NCI-H1092 (cell line): ENCODE measurements around the gene ELAVL4.

Source experiments
- DNase-seq: peaks from one replicate; lab custom pipeline; 2025; lab: John Stamatoyannopoulos, UW

ELAVL4 gene

DNA sequence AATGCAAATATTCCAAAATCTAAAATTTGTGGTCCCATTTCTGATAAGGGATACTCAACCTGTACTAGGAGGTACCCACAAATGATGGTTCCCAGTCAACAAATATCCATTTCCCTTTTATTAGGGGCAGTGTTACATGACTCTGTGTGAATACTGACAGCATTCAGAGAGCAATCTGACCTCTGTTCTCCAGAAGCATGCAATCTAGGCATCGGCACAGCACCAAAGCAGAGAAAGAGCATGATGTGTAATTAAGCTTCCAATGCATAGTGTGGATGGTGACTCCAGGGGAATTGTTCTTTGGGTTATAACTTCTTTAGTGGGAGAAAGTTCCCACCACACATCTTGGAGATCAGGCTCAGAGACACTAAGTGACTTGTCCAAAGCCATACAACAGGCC lies 71.6 kb downstream of the ELAVL4 start:
- no peak for DNase-seq

GRCh38 chr1:50181027-50181663 lies 72.4 kb downstream of the ELAVL4 start:
- DNase-seq: no peak

DNA sequence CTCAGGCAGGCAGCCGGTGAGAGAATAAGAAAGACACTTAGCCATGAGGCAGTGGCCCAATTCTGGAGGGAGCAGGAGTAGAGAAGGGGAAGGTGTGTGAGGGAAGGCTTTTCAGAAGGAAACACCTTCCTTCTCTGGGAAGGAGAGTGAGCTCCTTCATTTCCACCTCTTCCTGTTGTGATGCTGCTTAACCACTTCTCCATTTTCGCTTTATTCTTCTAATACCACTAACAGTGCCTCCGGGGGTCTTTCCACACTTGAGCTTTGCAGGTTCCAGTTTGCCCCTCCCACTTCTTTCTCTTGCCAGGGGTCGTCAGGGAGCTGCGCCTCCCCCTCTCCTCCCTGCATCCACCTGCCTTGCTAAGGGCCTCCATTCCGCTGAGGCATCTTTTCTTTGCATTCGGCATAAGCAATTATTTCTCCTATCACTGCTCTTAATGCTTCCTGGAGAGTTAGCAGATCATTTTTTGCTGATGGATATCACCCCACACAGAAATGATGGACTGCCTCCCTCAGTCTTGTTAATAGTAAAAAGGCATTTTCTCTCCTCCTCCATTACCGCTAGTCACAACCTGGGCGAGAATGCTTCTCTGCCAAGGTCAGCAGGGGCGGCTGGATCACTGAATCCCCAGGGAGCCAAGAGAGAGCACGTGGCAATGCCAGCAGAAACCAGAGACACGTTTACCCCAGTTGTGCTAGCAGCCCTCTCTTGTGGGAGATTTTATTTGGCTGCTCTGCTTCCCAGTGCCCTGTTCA lies 74.8 kb downstream of the ELAVL4 start:
- DNase-seq: peak; percentile 49

DNA sequence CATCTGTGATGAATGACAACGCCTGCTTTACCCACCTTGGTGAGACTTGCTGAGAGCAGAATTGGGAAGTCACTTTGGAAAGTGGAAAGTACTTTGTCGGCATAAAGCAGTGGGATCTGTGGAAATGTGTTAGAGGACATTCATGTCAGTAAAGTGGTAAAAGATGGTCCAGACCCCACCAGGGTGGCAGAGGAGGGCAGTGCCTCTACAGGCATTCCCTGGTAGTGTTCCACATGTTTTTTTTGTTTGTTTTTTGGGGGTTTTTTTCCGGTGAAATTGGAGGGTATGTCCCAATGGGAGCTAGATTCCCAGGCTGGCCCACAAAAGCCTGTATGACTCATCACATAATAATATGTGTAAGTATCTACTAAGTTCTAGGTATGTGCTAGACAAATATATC lies 80.6 kb downstream of the ELAVL4 start:
- DNase-seq: no peak

DNA sequence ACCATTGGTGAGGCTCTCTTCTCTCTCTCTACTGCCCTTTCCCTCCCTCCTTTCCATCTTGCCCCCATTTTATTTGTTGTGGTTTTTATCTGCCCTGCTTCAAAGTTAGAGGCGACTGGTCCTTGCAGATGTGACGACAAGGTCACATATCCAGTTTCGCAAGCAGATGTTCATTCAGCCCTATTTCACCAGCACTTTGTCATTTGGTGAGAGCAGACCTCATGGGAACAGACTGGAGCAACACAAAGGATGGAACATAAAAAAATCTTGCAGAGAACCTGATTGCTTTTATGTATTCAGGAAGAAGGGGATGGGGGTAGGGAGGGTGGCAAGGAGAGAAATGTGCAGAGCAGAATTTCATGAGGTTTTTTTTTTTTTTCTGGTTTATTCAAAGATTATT lies 84.3 kb downstream of the ELAVL4 start:
- DNase-seq: no peak

GRCh38 chr1:50195205-50195604 lies 86.5 kb downstream of the ELAVL4 start:
- DNase-seq: no peak

GRCh38 chr1:50196081-50196480 lies 87.4 kb downstream of the ELAVL4 start:
- DNase-seq: no peak

- DNase-seq: no peak
Measured at GRCh38 chr1:50197216-50197615, 88.5 kb downstream of the ELAVL4 start.

DNA sequence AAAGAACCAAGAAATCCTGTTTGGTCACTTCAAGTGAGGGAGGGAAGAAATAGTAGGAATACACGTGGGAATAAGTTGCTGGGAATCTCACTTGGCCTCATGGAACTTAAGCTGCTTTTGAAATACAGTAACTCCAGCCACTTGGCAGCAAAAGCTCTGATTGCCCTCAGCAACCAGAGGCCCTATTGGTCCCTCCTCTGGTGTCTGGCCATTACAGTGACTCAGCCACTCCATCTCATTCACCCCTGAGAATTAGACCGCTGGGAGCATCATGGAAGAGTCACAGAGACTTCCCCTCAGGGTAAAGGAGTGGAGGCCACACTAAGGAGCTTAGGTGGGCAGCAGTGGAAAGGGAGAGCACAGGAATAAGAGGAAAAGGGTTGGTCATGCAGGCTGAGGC lies 99.6 kb downstream of the ELAVL4 start:
- no peak for DNase-seq

DNA sequence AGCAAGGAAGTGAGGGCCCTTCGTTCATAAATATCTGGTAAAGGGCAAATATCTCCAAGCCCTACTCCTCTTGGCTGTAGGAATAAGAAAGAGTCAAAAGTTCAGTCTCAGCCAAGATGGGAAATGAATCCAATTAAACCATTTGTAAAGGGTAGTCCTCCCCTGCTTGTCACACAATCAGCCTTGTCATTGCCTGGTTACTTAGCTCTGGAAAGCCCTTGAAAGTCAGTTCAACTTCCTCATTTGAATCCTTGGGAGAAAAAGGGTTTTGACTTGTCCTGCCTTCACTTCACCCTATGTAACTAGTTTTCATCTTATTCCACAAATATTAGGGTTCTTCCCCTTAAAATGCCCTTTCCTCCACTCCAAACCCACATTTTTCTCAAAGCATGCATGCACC lies 100.0 kb downstream of the ELAVL4 start:
- DNase-seq: no peak

DNA sequence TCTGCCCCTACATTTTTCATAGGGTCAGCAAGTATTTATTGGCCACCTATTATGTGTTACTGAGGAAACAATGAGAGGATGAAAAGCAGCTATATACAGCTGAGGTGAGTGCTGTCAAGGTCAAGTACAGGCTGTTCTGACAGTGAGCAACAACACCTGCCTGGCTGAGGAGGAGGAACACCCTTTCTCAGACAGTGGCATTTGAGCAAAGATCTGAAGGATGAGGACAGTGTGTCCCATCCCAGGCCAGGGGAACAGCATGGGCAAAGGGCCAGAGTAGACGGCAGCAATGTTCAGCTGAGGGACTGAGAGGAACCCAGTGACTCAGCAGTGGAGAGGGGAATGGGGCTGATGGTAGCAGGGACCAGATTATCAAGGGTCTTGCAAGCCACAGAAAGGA lies 101.0 kb downstream of the ELAVL4 start:
- DNase-seq: no peak

DNA sequence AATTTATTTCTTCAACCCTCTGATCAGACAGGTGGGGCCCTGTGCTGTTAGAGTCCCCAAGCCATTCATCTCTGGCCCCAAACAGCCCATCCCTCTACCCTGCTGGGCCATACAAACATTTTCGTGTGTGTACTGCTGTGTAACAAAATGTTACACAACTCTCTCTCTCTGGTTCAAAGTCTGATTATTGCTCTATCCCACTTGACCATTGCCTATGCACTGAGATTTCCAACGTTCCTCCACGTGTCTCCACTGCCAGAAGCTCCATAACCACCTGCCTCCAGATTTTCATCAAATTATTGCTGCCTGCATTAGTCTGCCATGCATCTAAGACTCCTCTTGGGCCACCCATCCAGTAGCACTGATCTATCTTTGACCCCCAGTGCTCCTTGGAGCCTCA lies 104.8 kb downstream of the ELAVL4 start:
- no peak for DNase-seq

DNA sequence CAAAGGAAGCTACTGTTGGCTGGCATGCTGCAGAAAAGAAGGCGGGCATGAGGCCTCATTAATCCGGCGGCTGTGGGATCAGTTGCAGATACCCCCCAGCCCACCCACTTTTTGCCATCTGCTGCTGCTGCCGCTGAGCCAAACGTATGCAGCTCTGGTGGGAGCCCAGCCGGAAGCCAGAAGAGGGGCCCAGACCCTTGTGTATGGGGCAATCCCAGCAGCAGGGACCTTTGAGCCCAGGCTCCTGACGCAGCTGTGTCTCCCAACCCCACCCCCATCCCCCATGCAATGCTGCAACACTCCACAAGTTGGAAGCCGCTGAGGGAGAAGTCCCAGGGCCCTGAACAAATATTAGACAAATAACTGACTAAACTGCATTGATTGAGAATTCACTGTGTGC lies 106.0 kb downstream of the ELAVL4 start:
- DNase-seq: no peak

DNA sequence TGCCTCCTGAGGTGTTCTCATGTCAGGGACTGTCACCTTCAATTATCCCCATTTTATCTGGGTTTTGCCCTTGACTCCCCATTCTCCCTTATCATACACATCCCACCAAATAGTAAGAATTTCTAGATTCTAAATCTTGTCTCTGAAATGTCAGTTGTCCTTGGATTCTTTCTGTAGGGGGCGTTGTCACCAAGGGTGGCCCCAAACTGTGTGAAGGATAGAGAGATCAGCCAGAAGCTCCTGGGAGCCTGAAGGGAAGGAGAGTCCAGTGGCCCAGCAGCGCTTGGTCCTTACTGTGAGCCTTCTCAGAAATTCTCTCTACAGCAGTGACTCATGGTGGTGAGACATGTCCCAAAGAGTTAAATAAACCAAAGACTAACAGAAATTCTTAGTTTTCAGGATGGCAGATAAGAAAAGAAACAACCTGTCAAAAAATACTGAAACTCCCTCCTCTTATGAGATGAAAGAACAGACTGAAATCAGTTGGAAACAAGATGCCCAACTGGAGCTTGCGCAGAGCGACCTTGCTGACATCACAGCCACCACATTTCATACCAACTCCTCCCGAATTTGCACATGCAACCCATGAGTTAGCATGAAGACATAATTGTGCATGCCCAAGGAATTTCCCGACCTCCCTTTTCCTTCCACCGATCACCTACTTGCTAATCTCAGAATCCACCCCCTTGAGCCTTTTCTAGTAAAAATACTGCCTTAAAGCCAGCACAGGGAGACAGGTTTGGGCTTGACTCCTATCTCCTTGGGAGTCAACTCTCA lies 109.8 kb downstream of the ELAVL4 start:
- no peak for DNase-seq

DNA sequence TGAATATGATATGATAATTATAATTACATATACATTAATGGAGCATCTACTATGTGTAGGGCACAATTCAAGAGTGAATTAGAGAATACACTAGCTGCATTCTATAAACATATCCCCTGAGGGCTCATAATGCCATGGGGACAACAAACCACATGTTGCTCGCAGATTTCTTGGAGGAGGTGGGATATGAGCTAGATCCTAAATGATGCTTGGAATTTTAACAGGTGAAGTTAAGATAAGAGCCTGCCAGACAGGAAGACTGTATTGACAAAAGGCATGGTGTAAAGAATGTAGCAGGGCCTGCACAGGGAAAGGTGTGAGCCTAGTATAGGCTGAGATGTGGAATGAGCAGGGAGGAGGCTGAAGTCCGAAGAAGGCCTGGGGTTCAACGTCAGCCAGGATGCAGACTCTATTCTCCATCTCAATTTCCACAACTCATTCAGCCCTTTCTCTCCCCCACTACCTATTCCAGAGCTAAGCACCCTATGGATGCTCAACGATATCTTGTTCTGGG lies 120.2 kb downstream of the ELAVL4 start:
- no peak for DNase-seq

- no peak for DNase-seq
Measured at GRCh38 chr1:50231209-50231608, 122.5 kb downstream of the ELAVL4 start.

DNA sequence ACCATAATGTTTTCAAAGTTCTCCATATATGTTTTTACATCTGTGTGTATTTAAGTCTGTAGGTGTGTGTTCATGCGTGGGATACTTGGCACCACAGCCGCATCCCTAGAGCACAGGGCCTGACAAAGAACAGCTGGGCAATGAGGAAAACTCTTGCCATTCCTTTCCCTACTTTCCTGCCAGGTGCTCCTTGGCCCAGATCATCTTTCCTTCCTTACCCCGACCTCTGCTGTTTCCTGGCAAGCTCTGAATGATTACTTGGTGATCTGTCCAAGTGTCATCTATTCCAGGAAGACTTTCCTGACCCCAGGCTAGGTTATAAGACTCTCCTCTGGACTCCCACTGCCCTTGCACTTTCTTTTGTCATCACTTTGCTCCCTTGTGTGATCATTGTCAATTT lies 123.6 kb downstream of the ELAVL4 start:
- no peak for DNase-seq

GRCh38 chr1:50236656-50237055 lies 127.9 kb downstream of the ELAVL4 start:
- DNase-seq: no peak

- DNase-seq: peak; percentile 72
Measured at GRCh38 chr1:50237056-50237455, 128.3 kb downstream of the ELAVL4 start.

- no peak for DNase-seq
Measured at GRCh38 chr1:50243939-50244338, 135.2 kb downstream of the ELAVL4 start.

DNA sequence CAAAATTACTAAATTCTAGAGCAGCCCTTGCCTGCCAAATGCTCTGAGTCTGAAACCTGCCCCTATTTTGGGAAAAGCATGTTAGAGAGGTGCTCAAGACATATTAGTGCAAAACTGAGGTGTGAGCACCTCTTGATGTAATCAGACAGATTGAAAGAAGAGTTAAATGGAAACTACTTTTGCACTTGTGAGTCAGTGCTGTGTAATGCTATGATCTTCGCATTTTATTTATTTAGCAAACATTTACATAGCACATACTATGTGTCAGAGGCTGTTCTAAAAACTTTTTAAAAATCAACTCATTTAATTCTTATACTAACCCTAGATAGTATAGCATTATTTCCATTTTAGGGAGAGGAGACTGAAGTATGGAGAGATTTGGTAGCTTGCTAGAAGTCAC lies 138.1 kb downstream of the ELAVL4 start:
- DNase-seq: no peak

- peak; percentile 74 for DNase-seq
Measured at GRCh38 chr1:50251702-50252101, 143.0 kb downstream of the ELAVL4 start.

DNA sequence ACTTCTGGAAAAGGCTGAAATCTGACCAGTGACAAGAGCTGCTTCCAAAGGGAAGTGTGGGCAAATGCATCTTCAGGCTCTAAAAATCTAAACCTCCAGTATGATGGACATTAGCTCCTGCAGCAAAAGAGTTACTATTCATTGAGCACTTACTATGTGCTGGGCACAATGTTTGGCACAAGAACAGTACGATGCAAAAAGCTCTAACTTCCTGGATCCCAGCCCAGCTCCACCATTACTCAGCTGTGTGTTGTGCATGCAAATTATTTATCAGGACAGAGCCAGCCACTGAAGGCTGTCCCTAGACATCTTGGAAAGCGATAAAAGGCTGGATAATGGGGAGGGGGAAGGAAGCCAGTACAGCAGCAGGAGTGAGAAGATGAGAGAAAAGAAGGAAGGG lies 143.5 kb downstream of the ELAVL4 start:
- no peak for DNase-seq
